ENCODE data around the gene HEBP2.

GRCh38 chr6:138402838-138403187, 1.2 kb upstream of the HEBP2 start:
- TF ChIP-seq CTCF (IDR thresholded peaks at IDR 0.05) (no peak), POLR2A (IDR thresholded peaks at IDR 0.05) (no peak)

All from right lobe of liver (tissue), 4 donors.